ENCODE measurements around the gene RNF19B.
"Not testable (repeated sequence)": the region's sequence is repeated elsewhere in the genome, so short reads cannot be mapped to it uniquely, and the experiment has no call there.

Gene RNF19B

DNA sequence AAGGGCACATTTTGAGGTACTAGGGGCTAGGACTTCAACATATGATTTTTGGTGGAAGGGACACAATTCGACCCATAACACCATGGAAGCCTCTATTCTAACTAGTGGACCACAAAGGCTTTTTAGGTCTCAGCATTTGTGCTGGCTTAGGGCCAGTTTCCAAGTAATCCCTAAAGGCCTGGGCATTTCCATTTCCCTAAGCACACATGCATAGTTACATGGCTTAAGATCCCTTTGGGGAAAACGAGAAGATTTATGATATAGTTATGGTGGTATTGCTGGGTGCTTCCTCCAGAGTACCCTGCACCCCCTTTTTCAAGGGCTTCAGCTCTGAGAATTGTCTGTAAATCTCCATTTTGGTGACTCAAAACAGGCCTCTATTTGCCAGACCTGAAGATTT is 35.2 kb downstream of the RNF19B start:
- no peak for DNase-seq

DNA sequence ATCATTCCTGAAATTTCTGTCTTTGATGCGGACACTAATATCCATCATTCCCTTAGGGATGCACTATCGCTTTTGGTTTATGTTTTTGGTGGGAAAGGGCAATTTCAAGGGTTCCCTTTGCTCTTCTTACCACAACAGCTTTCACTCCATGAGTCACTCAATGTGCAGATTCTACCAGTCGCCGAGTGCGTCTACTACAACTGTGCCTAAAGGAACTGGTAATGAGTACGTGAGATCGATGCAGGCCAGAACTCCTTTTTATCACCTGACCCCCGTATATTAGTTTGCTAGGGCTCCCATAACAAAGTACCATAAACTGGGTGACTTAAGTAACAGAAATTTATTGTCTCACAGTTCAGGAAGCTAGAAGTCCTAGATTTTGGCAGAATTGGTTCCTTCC is 35.9 kb downstream of the RNF19B start:
- DNase-seq = no peak

DNA sequence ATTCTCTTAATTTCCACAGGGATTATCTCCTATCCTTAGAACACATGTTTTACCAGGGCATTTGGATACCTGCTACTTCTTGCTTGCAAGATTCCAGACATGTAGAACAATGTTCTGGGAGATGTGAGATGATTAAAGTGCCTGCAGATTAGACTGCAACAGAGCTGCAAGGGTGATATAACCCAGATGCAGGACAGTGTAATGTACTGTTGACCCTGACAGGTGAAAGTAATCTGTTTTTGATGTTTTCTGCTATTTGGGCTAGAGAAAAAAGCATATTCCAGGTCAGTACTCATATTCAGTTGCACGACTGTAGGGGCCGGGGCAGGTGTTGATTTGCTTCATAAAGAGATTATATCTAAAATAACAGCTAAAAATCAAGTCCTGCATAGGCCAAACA is 36.3 kb downstream of the RNF19B start:
- DNase-seq = no peak

DNA sequence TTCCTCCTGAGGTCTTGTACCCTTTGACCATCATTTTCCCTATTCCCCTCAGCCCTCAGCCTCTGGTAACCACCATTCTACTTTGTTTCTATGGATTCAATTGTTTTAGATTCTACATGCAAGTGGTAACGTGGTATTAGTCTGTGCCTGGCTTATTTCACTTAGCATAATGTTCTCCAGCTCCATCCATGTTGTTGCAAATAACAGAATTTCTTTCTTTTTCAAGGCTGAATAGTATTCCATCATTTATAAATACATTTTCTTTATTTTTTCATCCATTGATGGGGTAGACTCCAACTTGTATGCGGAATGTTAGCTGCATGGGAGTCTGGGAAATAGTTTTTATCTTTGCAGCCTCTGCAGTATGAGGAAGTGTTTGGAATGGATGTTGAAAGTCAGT is 37.2 kb downstream of the RNF19B start:
- DNase-seq = no peak

DNA sequence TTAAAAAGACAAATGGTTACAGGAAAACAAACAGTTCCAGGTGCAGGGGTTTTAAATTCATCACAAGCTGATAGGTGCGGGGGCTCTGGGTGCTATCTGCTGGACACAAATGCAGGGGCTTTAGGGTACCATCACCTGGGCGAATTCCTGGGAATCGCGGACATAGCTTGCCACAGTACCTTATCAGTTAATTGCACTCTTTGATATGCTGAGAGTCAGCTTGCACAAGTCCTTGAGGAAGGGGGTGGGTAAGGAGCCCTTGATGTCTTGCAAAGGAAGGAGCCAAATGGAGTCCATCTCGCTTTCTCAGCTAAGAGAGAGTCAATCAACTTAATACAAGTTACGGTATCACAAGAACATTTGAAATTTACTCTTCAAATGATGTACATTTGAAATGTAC is 38.0 kb downstream of the RNF19B start:
- no peak for DNase-seq

DNA sequence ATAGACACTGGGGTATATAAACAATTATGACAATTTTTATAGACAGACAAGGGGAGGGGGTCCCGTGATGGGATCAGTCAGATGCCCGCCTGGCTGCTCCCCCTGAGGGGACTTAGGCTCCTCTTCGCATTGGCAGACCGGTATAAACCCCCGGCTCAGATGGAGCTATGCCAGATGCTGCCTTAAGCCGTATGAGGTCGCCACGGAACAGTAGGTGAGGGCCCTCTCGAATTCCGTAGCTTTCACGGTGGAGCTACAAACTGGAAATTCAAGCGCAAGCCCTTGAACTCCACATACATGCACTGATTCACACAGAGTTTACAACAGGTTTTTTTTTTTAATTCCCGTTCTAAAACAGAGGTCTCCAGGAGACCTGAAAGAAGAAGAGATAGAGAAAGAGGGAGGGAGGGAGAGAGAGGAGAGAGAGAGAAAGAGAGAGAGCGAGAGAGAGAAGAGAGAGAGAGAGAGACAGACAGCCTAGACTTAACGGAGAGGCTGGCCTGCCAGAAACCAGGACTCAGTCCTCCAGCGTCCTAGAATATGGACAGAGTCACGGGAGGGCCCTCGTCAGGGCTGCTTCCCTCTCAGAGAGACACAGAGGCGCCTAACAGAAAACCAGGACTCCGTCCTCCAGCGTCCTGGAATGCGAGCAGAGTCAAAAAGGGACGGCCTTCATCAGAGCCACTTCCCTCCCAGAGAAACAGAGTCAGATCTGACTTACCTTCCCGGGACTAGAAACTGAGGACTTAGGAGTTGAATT is 39.0 kb downstream of the RNF19B start:
- peak in 1 of 2 experiments; percentile 7 for DNase-seq

DNA sequence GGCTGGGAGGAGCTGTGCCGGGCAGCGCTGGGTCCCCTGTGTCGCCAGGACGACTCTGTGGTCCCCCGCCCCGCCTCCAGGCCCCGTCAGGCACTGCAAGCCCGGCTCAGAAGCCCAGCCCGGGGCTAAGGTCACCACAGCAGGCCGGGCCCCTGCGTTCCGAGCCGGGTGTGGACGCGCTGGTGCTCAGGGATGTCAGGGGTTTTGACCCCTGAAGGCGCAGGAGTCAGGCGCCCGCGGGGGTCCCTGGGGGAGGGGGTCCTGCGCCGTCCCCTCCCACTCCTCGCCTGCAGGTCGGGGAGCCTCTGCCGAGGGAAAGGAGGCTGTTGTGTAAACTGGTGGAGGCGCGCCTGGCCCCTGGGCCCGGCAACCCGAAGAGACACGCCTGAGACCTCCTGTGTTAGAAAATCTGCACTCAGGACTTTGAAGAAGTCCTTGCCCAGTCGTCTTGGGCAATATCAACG is 39.7 kb downstream of the RNF19B start:
- no peak for DNase-seq

DNA sequence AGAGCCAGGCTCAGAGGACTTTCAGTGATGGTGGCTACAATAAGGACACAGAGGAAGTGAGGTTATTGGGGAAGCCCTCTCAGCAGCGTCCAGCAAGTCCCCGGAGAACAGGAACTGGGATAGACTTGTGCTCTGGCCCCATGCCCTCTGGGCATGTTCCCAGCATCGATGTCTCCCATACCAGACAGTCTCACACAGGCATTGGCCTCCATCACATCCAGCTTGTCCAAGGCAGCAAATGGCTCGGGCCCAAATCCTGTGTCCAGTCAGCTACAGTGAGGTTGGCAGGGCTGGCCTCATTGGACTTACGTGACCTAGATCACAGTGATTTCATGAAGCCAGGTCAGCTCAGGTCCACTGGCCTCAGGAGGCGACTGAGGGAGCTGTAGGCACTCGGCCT is 43.8 kb downstream of the RNF19B start:
- no peak for DNase-seq

DNA sequence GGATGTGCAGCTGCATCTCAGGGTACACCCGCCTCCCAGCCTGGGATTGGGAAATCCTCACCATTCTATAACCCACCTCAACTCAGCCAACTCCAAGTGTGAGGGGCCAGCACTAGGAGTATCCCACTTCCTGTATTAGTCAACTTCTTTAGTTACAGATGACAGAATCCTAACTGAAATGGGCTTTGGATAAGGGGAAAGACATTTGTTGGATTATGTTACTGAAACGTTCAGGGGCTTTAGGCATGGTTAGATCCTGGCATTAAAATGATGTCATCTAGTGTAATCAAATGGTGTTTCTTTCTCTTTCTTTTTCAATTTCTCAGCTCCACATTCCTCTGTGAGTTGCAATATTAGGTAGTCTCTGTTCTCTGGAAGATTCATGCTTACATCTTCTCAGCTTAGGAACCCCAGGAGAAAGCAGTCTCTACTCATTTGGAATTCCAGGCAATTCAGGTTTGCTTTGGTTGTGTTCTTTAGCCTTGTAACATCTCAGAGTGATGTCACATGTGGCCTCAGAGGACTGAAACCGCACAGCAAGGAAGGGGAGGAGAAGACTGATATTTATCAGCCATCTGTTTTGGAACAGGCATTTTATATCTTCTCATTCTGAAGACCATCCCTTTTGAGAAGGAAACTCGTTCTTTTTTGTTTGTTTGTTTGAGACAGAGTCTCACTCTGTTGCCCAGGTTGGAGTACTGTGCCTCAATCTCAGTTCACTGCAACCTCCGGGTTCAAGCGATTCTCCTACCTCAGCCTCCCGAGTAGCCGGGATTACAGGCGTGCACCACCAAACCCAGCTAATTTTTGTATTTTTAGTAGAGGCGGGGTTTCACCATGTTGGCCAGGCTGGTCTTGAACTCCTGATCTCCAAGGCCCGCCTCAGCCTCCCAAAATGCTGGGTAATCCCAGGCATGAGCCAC is 44.5 kb downstream of the RNF19B start:
- DNase-seq = no peak

DNA sequence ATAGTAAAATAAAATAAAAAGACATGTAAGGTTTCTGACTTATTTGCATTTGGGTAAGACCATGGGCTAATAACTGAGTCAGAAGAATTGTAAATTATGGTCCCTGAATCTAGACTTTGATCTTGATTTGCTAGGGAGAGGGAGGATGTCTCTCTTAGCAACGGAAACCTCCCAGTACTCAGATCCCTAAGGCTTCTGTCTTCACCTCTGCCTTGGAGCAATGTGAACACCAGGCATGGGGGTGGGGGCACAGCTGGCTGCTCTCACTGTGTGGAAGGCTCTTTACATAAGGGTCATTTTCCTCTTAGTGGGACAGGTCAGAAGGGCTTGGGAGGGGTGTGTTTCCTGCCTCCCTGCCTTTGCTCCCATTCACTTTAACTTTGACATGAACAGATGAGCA is 46.4 kb downstream of the RNF19B start:
- no peak for DNase-seq

DNA sequence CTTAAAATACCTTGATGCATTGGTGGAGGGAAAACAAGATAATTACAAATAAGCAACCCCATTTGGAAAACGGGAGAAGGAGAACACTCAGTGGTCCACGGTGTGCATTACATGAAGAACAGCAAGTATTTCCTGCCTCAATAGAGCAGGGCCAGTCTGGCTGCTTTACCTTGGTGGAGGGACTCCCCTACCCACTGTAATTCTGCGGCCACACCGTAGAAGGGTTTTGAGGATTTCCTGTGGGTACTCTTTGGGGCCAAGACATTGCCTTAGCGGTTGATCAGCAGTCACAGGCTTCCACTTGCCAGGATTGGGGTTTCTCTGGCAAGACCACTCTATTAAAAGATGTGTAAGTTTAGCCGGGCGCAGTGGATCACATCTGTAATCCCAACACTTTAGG is 47.1 kb downstream of the RNF19B start:
- no peak for DNase-seq

DNA sequence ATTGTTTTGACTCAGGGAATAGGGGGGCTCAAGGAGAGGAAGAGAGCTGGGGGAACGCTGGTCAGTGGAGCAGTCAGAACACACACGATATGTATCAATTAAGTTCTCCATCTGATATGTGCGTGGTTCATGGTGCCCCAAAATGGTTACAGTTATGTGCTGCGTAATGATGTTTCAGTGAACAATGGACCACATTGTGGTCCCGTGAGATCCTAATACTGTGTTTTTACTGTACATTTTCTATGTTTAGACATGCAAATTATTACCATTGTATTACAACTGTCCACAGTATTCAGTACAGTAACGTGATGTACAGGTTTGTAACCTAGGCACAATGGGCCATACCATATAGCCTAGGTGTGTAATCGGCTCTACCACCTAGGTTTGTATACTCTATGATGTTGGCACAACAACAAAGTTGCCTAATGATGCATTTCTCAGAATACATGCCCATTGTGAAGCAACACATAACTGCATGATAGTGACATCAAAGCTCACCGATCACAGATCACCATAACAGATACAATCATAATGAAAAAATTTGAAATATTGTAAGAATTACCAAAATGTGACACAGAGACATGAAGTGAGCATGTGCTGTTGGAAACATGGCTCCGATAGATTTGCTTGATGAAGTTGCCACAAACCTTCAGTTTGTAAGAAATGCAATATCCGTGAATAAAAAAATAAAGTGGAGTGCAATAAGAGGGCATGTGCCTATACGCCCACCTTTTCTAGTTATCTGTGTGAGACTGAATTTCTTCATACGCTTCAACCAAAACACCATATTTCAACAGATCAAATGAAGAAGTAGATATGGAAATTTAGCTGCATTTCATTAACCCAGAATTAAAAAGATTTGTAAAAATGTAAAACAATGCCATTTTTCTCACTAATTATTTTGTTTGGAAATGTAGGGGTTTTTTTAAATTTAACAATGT is 48.6 kb downstream of the RNF19B start:
- no peak for DNase-seq

DNA sequence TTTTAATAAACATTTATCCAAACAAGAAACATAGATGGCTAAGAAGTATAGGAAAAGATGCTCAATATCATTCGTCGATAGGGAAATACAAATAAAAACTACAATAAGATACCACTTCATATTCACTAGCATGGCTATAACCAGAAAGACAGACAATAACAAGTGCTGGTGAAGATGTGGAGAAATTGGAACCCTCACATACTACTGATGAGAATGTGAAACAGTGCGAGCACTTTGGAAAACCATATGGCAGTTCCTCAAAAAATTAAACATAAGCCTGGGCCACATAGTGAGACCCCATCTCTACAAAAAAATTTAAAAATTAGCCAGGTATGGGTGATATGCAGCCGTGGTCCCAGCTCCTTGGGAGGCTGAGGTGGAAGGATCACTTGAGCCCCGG is 54.3 kb downstream of the RNF19B start:
- no peak for DNase-seq

DNA sequence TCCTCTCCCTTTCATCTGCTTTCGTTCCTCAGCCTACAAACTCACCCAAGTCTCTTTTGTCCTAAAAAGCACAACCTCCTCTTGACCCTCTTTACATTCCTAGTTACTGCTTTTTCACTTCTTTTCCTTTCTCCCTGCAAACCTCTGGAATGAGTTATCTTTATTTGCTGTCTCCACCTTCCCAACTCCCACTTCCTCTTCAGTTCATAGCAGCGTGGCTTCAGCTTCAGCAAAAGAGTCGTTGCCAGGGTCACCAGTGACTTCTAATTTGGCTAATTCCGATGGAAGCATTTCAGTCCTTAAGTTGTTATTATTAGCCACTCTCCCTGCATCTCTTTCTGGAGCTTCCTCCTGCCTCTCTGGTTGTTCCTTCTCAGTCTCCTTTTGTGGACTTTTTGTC is 57.2 kb downstream of the RNF19B start:
- DNase-seq = no peak

DNA sequence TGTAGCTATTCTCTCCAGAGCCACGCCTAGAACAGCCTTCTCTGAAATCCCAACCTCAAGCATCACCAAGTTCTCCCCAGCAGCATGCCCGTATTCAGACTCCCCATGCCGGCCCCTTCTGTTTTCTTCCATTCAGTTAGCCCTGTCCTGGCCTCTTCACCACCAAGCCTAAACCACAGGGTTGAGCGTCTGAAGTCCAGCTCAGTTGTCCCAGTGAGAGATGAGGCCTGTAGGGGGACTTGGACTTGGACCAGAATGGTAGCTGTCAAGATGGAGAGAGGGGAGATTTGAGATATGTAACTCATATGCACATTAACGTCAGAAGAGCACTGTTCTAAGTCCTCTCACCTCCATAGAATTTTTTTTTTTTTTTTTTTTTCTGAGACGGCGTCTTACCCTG is 58.0 kb downstream of the RNF19B start:
- DNase-seq = no peak

DNA sequence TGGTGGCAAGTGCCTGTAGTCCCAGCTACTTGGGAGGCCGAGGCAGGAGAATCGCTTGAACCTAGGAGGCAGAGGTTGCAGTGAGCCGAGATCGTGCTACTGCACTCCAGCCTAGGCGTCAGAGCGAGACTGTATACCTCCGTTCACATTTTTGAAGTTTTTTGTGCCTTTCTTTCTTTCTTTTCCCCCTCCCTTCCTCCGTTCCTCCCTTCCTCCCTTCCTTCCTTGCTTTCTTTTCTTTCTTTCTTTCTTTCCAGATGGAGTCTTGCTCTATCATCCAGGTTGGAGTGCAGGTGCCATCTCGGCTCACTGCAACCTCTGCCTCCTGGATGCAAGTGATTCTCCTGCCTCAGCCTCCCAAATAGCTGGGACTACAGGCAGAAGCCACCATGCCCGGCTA is 59.0 kb downstream of the RNF19B start:
- not testable (repeated sequence) for DNase-seq

DNA sequence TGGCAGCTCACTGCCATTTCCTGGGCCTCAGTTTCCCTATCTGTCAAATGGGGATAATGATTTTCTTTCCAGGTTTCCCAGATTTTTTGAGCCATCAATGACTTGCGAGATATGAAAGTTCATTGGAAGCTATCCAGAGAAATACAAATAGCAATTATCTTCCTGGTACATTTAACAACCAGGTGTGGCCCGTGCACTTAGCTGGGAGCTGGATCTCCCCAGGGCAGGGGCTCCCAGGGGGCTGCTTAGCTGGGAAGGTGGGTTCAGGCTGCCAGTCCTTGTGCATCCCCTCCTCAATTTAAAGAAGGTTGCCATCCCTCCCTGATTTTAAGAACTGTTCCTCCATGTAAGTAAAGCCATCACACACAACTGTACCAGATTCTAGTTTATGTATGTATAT is 59.8 kb downstream of the RNF19B start:
- no peak for DNase-seq

DNA sequence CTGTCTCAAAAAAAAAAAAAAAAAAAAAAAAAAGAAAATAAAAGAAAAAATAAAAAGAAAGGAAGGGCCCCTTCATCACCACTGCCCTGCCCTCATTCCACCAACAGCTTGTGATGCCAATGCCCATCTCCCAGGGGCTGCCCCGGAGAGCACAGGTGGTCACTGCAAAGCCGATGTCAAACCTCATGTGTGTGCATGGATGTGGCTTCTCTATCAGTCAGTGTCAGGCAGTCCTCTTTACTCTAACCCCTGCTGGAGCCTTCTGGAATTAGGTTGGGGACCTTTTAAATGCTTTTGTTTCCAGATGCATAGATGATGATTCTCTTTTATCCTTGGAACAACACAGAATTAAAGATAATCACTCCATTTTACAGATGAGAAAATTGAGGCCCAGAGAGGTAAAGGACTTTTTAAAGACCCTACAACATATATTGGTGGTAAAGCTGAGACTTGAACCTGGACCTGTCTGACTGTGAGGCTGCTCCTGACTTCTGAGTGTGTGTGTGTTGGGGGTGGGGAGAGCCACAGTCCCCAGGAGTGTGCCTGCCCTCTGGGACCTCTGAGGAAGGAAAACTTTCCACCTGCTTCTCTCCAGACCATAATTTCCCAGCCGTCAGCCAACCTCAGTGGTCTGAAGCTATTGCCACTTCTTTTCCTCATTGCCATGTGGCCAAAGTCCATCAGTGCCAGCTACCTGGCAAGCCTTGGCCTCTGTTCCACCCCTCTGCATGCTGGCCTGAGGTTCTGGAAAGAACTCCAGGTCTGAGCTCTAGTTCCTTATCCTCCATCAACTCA is 60.4 kb downstream of the RNF19B start:
- no peak for DNase-seq

DNA sequence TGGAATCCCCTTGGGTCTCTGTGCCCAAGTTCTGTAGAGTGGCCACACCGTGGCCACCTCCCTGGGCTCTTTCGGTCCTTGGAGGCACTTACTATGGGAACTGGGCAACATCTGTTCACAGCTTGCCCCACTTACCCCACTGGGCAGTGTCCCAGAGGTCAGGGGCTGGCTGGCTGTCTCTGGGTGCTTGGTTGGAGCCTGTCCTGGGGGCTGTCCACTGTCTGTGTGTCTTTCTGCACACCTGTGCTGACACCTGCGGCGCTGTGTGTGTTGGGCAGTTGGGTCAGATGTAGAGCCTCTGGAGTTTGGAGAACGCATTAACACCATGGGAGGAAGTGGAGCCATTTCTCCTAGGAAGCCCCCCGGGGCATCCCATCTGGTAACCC is 62.1 kb downstream of the RNF19B start:
- no peak for DNase-seq

DNA sequence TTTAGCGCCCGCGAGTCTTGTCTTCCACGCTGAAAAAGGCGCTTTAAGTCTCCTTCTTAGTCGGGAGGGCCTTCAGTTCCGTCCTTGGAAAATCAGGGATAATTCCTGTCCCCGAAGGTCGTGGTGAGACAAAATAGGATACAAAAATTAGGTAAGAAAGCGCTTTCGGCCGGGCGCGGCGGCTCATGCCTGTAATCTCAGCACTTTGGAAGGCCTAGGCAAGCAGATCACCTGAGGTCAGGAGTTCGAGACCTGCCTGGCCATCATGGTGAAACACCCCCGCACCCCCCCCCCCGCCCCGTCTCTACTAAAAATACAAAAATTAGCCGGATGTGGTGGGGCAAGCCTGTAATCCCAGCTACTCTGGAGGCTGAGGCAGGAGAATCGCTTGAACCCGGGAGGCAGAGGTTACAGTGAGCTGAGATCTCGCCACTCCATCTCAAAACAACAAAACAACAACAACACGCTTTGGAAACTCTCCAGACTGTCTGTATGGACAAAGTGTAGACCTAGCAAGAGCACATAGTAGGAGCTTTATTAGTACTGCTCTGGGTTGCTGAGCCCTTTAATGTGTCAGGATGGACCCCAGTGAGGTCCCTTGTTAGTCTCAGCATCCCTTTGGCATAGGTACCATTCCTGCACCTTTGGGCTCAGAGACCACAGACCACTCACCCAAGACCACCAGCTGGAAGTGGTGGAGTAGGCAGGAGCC is 62.6 kb downstream of the RNF19B start:
- DNase-seq = no peak

All from activated CD4-positive, alpha-beta T cell treated with anti-CD3 and anti-CD28 coated beads, Interleukin-2, amount 50 U/mL, for 4 hours (primary cell).